GM18520 (cell line): ENCODE results near the gene ARMC5.
A peak's percentile ranks its signal among the peaks of the same experiment; 100 is the strongest.
"Not testable (repeated sequence)": the region's sequence is repeated elsewhere in the genome, so short reads cannot be mapped to it uniquely, and the experiment has no call there.

Source experiments
- ATAC-seq: cut with Tn5 transposase; IDR thresholded peaks from one replicate; pipeline ENCODE4 v1.9.1; 2021; ENCODE audit not compliant: unreplicated experiment

ARMC5 gene

DNA sequence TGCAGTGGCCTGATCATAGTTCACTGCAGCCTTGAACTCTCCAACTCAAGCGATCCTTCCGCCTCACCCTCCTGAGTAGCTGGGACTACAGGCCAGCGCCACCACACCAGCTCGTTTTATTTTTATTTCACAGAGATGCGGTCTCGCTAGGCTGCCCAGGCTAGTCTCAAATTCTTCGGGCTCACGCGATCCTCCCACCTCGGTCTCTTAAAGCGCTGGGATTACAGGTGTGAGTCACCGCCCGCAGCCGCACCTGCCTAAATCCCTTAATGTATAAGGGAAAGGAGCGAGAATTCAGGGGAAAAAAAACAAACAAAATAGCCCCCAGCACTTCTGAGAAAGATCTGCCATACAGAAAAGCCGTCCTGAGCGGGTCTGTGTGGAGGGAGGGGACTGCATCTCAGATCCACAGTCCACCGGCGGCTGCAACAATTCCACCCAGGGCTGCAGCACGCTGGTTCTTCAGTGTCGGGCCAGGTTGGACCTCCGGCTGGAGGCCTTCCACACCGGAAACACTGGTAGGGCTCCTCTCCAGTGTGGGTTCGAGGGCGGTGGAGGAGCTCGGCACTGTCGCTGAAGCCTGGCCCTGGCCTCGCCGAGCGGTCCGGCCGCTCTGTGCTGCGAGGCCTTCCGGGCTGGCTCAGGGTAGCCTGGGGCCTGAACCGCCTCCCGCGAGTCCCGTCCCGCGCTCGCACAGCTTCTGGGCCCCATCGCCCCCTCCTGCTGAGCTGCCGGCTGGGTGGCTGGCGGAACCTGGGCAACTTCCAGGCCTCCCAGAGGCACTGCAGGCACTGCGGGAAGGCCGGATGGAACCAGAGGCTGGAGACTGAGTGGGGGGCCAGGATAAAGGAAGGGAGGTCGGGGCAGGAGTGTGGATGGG lies 23.7 kb upstream of the ARMC5 start:
- no peak for ATAC-seq

DNA sequence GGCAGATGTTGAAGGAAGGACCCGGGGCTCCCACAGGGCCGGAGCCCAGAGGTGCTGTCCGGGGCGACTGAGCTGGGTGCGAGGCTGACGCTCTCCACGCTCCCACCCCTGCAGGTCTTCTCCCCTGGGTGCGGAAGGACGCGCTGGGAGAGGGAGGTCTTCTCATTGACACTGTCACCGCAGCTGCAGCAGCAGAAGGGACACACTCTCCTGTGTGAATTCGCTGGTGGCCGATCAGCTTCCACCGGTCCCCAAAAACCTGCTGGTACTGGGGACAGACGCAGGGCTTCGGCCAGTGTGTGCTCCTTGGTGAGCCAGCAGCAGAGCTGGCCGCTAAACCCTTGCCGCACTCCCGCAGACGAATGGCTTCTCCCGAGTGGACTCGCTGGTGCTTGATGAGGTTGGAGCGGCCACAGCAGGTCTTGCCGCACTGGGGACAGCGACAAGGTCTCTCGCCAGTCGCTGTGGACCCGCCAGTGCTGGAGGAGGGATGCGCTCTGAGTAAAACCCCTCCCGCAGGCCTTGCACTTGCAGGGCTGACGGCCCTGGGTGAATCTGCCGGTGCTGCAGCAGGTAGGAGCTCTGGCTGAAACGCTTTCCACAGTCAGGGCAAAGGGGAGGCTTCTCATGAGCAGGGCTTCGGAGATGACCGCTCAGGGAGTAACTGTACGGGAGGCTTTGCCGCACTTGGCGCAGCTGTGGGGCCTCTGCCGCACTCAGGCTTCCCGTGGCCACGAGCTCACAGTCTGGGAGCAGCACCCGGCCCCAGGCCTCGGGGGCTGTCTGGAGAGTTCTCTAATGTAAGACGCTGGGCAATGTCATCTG lies 22.9 kb upstream of the ARMC5 start:
- no peak for ATAC-seq

GRCh38 chr16:31438414-31438813 lies 20.9 kb upstream of the ARMC5 start:
- no peak for ATAC-seq

GRCh38 chr16:31439023-31439422 lies 20.3 kb upstream of the ARMC5 start:
- ATAC-seq: peak; percentile 35

- ATAC-seq: no peak
Observed at GRCh38 chr16:31439519-31439918, 19.8 kb upstream of the ARMC5 start.

DNA sequence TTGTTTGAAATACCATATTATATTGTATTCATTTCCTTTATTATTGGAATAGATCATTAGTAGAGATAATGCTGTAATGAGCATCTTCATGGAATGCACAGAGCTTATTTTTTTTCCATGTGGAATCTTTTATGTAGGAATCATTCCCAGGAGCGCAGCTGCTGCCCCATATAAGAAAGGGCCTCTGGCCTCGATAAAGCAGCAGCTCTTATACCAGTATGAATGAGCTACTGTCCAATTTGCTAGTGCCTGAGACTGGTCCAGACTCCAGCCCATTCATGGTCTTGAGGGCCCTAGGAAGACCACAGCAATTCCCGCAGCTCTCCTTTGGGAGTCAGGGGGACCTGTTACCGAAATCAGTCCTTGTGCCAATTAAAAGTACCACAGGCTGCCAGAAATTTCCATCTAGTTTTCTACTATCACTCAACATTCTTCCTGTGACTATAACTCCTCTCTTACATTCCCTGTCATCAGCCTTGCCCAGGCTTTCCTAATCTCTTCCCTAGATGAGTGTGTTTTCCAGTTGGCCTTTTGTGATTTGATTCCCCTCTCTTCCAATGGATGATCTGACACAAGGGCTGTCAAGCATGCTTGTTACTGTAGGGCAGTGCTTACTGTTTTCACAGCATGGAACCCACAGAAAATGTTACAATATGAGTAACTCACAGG lies 18.7 kb upstream of the ARMC5 start:
- no peak for ATAC-seq

DNA sequence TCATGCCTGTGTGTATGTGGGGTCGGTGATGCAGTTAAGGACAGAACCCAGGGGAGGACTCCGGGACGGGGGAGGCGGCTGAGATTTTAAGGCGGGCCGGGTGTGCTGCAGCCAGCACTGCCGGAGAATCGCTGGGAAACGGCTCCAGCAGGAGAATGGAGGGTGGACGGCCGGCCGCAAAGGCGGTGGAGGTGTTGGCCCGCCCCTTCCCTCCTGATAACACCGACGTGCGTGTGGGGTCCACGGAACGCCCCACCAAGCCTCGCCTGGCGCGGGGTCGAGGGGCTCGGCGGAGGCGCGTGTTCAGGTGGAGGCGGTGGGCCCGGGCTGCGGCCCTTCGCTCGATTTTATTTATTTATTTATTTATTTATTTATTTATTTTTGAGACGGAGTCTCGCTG lies 17.3 kb upstream of the ARMC5 start:
- ATAC-seq: no peak

- ATAC-seq: not testable (repeated sequence)
Observed at GRCh38 chr16:31445931-31446330, 13.4 kb upstream of the ARMC5 start.

GRCh38 chr16:31451201-31451600 lies 8.1 kb upstream of the ARMC5 start:
- ATAC-seq: no peak

- no peak for ATAC-seq
Observed at GRCh38 chr16:31451681-31452351, 7.5 kb upstream of the ARMC5 start.

DNA sequence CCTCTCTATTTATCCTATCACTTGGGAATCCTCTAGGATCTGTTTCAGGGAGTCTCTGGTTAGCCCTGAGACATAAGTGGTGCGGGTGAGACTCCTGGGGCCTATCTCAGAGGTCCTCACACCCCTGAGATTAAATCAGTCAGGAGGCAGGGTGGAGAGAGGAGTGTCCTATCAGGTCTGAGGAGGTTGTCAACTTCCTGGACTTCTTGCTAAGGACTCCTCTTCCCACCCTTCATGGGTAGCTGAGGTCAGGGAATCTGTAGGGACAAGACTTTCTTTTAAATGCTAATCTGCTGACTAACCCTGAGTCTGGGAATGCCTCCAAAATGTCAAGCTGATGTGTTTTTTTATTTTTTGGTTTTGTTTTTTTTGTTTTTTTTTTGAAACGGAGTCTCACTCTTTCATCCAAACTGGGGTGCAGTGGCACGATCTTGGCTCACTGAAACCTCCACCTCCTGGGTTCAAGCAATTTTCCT lies 6.6 kb upstream of the ARMC5 start:
- no peak for ATAC-seq

DNA sequence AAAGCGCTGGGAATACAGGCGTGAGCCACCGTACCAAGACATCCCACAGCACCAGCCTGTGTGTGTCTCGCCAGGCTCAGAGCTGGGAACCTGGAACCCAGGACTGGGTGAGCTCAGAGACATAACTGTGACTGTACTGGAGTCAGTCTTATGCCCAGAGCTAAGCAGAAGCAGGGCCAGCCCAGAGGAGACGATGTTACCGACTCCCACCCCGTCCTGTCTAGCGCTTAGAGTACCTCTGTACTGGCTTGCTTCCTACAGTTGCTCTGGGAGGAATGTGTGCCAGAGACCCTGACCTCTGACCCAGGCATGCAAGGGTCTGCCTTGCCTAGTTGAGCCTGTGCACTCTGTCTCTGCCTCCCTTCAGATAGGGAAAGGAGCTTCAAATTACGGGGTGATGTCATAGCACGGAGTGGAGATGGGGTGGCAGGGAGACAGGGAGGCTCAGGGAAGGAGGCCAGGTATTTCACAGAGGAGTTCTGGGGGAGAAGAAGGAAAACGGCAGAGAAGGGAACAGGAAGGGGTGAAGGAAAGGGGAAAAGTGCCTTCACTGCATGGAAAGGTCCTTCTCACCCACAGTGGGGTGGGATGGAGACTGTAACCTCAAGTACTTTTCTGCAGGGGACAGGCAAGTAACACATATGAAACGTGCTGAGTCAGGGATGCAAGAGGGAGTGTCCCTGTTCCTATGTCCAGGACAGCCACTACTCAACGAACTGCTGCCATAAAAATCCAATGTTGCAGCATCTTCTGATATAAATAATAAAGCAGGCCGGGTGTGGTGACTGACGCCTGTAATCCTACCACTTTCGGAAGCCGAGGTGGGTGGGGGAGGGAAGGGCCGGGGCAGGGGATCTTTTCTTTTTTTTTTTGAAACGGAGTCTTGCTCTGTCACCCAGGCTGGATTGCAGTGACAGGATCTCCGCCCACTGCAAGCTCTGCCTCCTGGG lies 5.8 kb upstream of the ARMC5 start:
- ATAC-seq: no peak

DNA sequence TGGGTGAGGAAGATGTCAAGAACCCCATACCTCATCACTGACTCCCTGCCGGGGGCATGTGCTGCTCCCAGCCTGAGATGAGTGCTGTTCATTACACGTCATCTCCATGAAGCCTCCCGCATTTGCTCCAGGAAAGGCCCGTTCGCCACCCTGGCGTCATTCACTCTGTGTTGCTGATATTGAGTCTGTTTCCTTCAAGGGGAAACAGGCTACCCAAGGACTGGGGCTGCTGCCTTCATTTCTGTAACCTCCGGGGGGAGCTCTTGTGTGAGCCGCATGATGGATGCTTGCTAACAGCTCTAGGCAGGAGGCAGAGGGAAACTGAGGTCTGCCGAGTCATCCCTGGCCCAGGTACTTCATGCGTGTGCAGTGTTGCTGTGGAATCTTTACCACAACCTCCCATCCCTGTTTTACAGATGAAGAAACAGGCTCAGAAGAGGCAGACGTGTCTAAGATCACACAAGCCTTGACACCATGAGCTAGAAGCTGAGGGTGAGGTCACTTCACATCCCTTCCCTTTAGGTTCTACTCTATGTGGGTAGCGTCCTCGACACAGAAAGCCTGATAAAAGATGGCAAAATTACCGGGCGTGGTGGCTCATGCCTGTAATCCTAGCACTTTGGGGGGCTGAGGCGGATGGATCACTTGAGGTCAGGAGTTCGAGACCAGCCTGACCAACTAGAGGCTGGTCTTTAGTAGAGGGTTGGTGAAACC lies 3.5 kb upstream of the ARMC5 start:
- ATAC-seq: no peak

DNA sequence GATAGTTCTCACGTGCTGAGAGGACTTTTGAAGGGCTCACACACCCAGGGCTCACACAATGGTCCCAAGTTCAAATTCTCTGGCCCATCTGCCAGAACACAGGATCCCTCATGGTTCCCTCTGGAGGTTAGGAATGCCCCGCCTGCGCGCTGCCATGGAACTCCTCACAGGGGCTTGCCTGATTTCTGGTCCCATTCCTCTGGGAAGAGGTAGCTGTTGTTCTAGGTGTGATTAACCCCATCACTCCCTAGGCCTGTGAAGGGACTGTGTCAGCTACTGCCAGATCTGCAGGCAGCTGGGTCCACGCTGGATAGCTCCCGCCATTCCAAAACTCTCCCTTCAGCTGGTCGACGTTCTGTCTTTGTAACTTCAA lies 2.3 kb upstream of the ARMC5 start:
- ATAC-seq: no peak

DNA sequence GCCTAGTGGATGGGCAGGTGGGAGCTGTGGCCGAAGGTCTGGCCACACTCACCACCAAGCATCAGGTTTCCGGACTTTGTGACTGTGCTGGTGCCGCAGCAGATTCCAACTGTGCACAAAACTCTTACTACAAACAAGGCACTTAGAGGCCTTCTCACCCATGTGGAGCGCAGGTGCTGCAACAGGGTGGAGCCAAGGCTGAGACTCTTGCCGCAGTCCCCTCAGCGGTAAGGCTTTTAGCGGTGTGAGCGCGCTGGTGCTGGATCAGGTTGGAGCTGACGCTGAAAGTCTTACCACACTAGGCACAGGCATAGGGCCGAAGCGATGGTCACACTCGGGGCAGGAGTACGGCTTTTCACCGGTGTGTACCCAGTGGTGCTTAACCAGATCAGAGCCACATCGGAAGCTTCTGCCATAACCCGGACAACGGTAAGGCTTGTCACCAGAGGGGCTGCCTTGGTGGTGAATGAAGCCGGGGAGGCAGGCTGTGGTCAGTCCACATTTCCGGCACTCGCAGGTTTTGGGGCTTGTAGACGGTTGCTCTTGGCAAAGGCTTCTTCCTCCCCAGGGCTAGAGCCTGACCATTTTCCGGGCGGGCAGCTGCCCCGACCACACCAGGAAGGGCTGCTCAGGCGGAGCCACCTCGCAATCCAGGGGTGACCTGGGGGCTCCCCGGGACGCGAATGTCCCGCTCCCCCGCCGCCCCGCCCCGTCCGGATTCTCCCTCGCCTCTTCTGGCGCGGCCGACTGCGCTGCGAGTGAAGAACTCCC lies 1.0 kb upstream of the ARMC5 start:
- ATAC-seq: no peak

DNA sequence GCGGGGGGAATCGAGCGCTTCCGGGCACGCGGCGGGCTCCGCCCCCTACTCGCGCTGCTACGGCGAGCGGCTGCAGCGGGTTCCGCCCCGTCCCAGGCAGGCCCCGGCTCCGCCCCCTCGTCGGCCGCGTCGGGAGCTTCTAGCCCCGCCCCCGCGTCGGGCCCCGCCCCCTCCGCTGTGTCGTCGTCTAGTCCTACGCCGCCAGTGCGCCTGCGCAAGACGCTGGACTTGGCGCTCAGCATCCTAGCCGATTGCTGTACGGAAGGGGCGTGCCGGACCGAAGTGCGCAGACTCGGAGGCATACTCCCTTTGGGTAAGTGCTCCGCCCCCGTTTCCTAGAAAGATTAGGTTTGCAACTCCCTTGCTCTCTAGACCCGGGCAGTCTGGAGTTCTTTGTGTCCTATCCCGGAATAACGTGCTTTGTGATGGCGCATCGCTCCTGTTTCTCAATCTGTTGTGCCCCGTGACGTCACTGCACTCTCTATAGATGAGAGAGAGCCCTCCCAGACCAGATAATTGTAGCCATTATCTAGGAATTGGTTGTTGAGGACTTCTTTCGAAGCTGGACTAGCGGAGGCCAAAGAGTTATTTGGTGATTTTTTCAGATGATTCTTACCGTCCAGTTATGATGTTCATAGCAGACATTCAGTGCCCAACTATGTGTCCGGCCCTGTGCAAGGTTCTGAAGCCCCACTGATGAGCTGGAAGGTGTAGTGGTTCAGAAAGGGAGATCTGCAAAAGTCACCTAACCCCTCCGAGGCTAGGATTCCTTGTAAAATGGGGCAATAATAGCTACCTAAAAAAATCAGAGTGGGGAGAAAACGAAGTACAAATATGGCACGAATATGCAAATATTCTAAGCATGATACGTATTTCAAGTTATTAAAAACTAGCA lies 633 bp downstream of the ARMC5 start:
- ATAC-seq: peak; percentile 59

DNA sequence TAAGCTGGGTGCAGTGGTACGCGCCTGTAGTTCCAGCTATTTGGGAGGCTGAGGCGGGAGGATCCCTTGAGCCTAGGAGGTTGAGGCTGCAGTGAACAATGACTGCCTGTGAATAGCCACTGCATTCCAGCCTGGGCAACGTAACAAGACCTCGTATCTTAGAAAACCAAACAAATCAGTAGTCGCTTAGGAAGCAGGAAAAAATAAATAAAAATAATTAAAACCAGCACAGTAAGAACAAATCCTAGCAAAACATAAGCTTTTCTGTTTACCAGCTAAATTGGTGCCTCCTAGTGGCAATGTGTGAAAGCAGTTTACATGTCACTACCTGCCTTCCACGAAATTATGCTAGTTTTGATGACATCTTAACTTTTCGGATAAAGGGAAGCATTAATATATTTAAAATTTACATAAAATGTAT lies 1.3 kb downstream of the ARMC5 start:
- ATAC-seq: no peak
